Measurements from ENCODE around the gene LBH. TPM values are rescaled to one million over a fixed set of nuclear protein-coding genes. Genes with fewer than 3 reads are reported as not detected.

LBH gene
- total RNA-seq, 3 donors from 2014 or later = 18.2 to 153 (median 87.2) TPM

GRCh38 chr2:30301551-30301950 lies 70.2 kb downstream of the LBH start:
- TF ChIP-seq POLR2AphosphoS5 (IDR thresholded peaks at IDR 0.05) = no peak
- TF ChIP-seq, protein P1, sequence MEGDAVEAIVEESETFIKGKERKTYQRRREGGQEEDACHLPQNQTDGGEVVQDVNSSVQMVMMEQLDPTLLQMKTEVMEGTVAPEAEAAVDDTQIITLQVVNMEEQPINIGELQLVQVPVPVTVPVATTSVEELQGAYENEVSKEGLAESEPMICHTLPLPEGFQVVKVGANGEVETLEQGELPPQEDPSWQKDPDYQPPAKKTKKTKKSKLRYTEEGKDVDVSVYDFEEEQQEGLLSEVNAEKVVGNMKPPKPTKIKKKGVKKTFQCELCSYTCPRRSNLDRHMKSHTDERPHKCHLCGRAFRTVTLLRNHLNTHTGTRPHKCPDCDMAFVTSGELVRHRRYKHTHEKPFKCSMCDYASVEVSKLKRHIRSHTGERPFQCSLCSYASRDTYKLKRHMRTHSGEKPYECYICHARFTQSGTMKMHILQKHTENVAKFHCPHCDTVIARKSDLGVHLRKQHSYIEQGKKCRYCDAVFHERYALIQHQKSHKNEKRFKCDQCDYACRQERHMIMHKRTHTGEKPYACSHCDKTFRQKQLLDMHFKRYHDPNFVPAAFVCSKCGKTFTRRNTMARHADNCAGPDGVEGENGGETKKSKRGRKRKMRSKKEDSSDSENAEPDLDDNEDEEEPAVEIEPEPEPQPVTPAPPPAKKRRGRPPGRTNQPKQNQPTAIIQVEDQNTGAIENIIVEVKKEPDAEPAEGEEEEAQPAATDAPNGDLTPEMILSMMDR (IDR thresholded peaks at IDR 0.05) = no peak
- no peak for TF ChIP-seq POLR2A (IDR thresholded peaks at IDR 0.05)
- Histone ChIP-seq H3K9me3 (no peaks in the 10 kb centered on the region), H3K4me3 (no peak overlapping the region), H3K4me1 (no peaks in the 10 kb centered on the region), H3K27me3 (no peaks in the 10 kb centered on the region), H3K36me3 (no peaks in the 10 kb centered on the region), H3K27ac (peak overlapping the region in 1 of 2 donors; percentile 27)
- DNase-seq (ENCODE audit: low spot score in 2 of 2) = no peak
- intact Hi-C loops (cut with DNase I; ENCODE audit: low total_unique reads) = no loop called here

DNA sequence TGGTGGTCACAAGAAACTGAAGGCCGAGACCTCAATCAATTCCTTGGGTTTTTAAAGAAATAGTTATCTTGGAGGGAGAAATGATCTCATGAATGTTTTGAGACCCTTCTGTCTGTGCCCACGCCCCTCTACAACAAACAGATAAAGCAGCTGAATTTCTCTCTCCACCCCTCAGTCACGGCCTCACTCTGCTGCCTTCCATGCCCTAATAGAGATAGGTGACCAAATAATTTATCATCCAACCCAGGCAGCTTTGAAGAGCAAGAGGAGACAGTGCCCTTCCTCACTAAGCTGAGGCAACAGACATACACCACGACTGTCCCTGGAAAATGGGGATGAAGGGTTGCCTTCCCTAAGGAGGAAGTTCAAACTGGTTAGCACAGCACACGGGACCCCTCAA lies 71.2 kb downstream of the LBH start:
- no peak overlapping the region for H3K27ac ChIP-seq
- TF ChIP-seq, protein P1 (IDR thresholded peaks at IDR 0.05) = no peak
- TF ChIP-seq POLR2A (IDR thresholded peaks at IDR 0.05) (no peak), POLR2AphosphoS5 (IDR thresholded peaks at IDR 0.05) (no peak)
- no peaks in the 10 kb centered on the region for H3K36me3 ChIP-seq
- H3K4me3 ChIP-seq = no peak overlapping the region
- H3K27me3 ChIP-seq = no peaks in the 10 kb centered on the region
- H3K4me1 ChIP-seq = no peaks in the 10 kb centered on the region
- intact Hi-C loops (cut with DNase I; ENCODE audit: low total_unique reads) = no loop called here
- DNase-seq (ENCODE audit: low spot score in 2 of 2) = no peak
- no peaks in the 10 kb centered on the region for H3K9me3 ChIP-seq

DNA sequence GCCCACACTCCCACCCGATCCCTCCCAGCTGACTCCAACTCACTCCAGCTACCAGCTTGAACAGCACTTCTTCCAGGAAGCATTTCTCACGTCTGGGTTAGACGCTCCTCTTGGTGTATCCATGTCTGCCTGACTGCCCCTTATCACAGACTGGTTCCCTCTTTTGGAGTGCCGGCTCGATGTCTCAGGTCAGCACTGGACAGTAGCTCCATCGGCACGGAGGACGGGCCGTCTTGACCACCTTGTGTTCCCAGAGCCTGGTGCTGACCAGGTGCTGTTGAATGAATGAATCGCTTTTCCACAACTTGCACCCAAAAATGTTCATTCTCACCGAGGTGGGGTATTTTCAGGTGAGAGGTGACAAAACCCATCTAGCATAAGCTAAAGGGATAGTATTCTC lies 71.8 kb downstream of the LBH start:
- Histone ChIP-seq H3K9me3 (no peaks in the 10 kb centered on the region), H3K4me3 (no peak overlapping the region), H3K36me3 (no peaks in the 10 kb centered on the region), H3K27ac (no peak overlapping the region), H3K27me3 (no peaks in the 10 kb centered on the region), H3K4me1 (no peaks in the 10 kb centered on the region)
- intact Hi-C loops (cut with DNase I; ENCODE audit: low total_unique reads) = no loop called here
- DNase-seq (ENCODE audit: low spot score in 2 of 2) = no peak
- TF ChIP-seq POLR2A (IDR thresholded peaks at IDR 0.05) (no peak), POLR2AphosphoS5 (IDR thresholded peaks at IDR 0.05) (no peak)
- TF ChIP-seq, protein P1 (IDR thresholded peaks at IDR 0.05) = no peak

- no peak for TF ChIP-seq POLR2A (IDR thresholded peaks at IDR 0.05)
- Histone ChIP-seq H3K27me3 (no peaks in the 10 kb centered on the region), H3K27ac (no peak overlapping the region), H3K4me1 (no peaks in the 10 kb centered on the region), H3K36me3 (no peaks in the 10 kb centered on the region), H3K4me3 (no peak overlapping the region), H3K9me3 (no peaks in the 10 kb centered on the region)
- no peak for DNase-seq (ENCODE audit: low spot score in 2 of 2)
- intact Hi-C loops (cut with DNase I; ENCODE audit: low total_unique reads) = no loop called here
Observed at GRCh38 chr2:30305235-30305634, 73.9 kb downstream of the LBH start.

GRCh38 chr2:30306522-30306921 lies 75.2 kb downstream of the LBH start:
- Histone ChIP-seq H3K36me3 (no peaks in the 10 kb centered on the region), H3K4me3 (no peak overlapping the region), H3K9me3 (no peaks in the 10 kb centered on the region), H3K27ac (no peak overlapping the region), H3K4me1 (no peaks in the 10 kb centered on the region), H3K27me3 (no peaks in the 10 kb centered on the region)
- intact Hi-C loops (cut with DNase I; ENCODE audit: low total_unique reads) = no loop called here
- TF ChIP-seq POLR2A (IDR thresholded peaks at IDR 0.05) (no peak), POLR2AphosphoS5 (IDR thresholded peaks at IDR 0.05) (no peak)
- TF ChIP-seq, protein P1 (IDR thresholded peaks at IDR 0.05) = no peak
- DNase-seq (ENCODE audit: low spot score in 2 of 2) = no peak

DNA sequence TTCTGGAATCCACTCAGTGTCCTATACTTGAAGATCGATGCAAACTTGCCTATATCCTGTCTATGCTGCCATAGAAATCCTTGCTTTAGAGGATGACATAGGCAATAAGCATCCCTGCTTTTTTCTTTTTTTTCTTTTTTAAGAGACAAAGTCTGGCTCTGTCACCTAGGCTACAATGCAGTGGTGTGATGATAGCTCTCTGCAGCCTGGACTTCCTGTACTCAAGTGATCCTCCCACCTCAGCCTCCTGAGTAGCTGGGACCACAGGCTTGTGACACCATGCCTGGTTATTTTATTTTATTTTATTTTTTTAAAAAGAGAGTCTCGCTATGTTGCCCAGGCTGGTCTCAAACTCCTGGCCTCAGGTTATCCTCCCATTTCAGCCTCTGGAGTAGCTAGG lies 76.9 kb downstream of the LBH start:
- TF ChIP-seq POLR2AphosphoS5 (IDR thresholded peaks at IDR 0.05) (no peak), POLR2A (IDR thresholded peaks at IDR 0.05) (no peak)
- TF ChIP-seq, protein P1 (IDR thresholded peaks at IDR 0.05) = no peak
- intact Hi-C loops (cut with DNase I; ENCODE audit: low total_unique reads) = no loop called here
- Histone ChIP-seq H3K36me3 (no peaks in the 10 kb centered on the region), H3K4me1 (no peaks in the 10 kb centered on the region), H3K9me3 (no peaks in the 10 kb centered on the region), H3K27me3 (no peaks in the 10 kb centered on the region), H3K27ac (no peak overlapping the region), H3K4me3 (no peak overlapping the region)
- DNase-seq (ENCODE audit: low spot score in 2 of 2) = no peak
